ENCODE results near the gene ADAMTSL4.

The ADAMTSL4 gene

DNA sequence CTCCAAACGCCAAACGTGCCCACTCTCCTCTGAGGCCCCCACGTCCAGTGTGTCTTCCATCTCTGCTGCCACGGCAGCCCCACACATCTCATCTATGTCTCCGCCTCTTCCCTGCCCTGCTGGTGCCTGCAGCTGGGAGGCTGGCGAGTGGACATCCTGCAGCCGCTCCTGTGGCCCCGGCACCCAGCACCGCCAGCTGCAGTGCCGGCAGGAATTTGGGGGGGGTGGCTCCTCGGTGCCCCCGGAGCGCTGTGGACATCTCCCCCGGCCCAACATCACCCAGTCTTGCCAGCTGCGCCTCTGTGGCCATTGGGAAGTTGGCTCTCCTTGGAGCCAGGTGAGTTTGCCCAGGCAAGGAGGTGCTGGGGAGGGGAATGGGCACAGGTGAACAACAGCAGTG, 8.6 kb downstream of the ADAMTSL4 start:
- no peak for DNase-seq
- H3K9ac ChIP-seq (ENCODE audit: low read length), result no peak overlapping the region
- H3K79me2 ChIP-seq (ENCODE audit: low read length), result 0 out of 2 replicates have a peak, but pooled peaks cover 4% of the 10 kb centered on the region
- peaks cover 19% of the 10 kb centered on the region for H3K4me1 ChIP-seq (ENCODE audit: low read length)
- peaks cover 29% of the 10 kb centered on the region for H3F3A ChIP-seq (ENCODE audit: insufficient read depth, low read length)
- no peaks in the 10 kb centered on the region for H4K20me1 ChIP-seq (ENCODE audit: insufficient read depth, low read length)
- no peak overlapping the region for H3K4me3 ChIP-seq (ENCODE audit: low read length)
- no peaks in the 10 kb centered on the region for H3K9me2 ChIP-seq (replicated peaks; ENCODE audit: insufficient read depth, low read length)
- no peak for TF ChIP-seq EZH2 (optimal IDR thresholded peaks at IDR 0.05; ENCODE audit: low read depth, low read length)
- TF ChIP-seq EZH2phosphoT487 (IDR thresholded peaks at IDR 0.05; ENCODE audit: low read length), result no peak
- TF ChIP-seq, protein P1, sequence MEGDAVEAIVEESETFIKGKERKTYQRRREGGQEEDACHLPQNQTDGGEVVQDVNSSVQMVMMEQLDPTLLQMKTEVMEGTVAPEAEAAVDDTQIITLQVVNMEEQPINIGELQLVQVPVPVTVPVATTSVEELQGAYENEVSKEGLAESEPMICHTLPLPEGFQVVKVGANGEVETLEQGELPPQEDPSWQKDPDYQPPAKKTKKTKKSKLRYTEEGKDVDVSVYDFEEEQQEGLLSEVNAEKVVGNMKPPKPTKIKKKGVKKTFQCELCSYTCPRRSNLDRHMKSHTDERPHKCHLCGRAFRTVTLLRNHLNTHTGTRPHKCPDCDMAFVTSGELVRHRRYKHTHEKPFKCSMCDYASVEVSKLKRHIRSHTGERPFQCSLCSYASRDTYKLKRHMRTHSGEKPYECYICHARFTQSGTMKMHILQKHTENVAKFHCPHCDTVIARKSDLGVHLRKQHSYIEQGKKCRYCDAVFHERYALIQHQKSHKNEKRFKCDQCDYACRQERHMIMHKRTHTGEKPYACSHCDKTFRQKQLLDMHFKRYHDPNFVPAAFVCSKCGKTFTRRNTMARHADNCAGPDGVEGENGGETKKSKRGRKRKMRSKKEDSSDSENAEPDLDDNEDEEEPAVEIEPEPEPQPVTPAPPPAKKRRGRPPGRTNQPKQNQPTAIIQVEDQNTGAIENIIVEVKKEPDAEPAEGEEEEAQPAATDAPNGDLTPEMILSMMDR (IDR thresholded peaks at IDR 0.05; ENCODE audit: low read length), result no peak
- H3K27me3 ChIP-seq (replicated peaks; ENCODE audit: insufficient read depth, low read length), result 0 out of 2 replicates have a peak, but pooled peaks cover 6% of the 10 kb centered on the region
- H3K9me3 ChIP-seq (replicated peaks; ENCODE audit: insufficient read depth, low read length), result no peaks in the 10 kb centered on the region
- H2AFZ ChIP-seq (ENCODE audit: low read length), result no peak overlapping the region
- H3K27ac ChIP-seq (ENCODE audit: low read length), result no peak overlapping the region
- no peak overlapping the region for H3K4me2 ChIP-seq (ENCODE audit: low read depth, low read length)
- no peaks in the 10 kb centered on the region for H3K36me3 ChIP-seq (replicated peaks; ENCODE audit: insufficient read depth, low read length)

DNA sequence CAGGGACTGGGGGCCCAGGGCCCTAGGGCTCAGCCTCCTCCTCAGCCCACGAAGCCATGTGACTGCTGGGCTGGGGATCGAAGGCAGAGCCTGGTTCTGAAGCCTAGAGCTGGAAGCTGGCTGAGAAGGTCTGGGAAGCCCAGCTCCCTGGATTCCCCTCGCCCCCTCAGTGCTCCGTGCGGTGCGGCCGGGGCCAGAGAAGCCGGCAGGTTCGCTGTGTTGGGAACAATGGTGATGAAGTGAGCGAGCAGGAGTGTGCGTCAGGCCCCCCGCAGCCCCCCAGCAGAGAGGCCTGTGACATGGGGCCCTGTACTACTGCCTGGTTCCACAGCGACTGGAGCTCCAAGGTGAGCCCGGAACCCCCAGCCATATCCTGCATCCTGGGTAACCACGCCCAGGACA, 9.1 kb downstream of the ADAMTSL4 start:
- H3K4me2 ChIP-seq (ENCODE audit: low read depth, low read length), result no peak overlapping the region
- no peaks in the 10 kb centered on the region for H3K36me3 ChIP-seq (replicated peaks; ENCODE audit: insufficient read depth, low read length)
- H3K9ac ChIP-seq (ENCODE audit: low read length), result no peak overlapping the region
- peaks cover 23% of the 10 kb centered on the region for H3K4me1 ChIP-seq (ENCODE audit: low read length)
- H3K9me2 ChIP-seq (replicated peaks; ENCODE audit: insufficient read depth, low read length), result no peaks in the 10 kb centered on the region
- H3K79me2 ChIP-seq (ENCODE audit: low read length), result 0 out of 2 replicates have a peak, but pooled peaks cover 4% of the 10 kb centered on the region
- 0 out of 2 replicates have a peak, but pooled peaks cover 3% of the 10 kb centered on the region for H3K27me3 ChIP-seq (replicated peaks; ENCODE audit: insufficient read depth, low read length)
- H3K27ac ChIP-seq (ENCODE audit: low read length), result no peak overlapping the region
- no peak for DNase-seq
- H3K9me3 ChIP-seq (replicated peaks; ENCODE audit: insufficient read depth, low read length), result no peaks in the 10 kb centered on the region
- no peaks in the 10 kb centered on the region for H4K20me1 ChIP-seq (ENCODE audit: insufficient read depth, low read length)
- no peak overlapping the region for H3K4me3 ChIP-seq (ENCODE audit: low read length)
- H3F3A ChIP-seq (ENCODE audit: insufficient read depth, low read length), result peaks cover 33% of the 10 kb centered on the region
- TF ChIP-seq, protein P1 (IDR thresholded peaks at IDR 0.05; ENCODE audit: low read length), result no peak
- TF ChIP-seq EZH2 (optimal IDR thresholded peaks at IDR 0.05; ENCODE audit: low read depth, low read length), result no peak
- TF ChIP-seq EZH2phosphoT487 (IDR thresholded peaks at IDR 0.05; ENCODE audit: low read length), result no peak
- no peak overlapping the region for H2AFZ ChIP-seq (ENCODE audit: low read length)

DNA sequence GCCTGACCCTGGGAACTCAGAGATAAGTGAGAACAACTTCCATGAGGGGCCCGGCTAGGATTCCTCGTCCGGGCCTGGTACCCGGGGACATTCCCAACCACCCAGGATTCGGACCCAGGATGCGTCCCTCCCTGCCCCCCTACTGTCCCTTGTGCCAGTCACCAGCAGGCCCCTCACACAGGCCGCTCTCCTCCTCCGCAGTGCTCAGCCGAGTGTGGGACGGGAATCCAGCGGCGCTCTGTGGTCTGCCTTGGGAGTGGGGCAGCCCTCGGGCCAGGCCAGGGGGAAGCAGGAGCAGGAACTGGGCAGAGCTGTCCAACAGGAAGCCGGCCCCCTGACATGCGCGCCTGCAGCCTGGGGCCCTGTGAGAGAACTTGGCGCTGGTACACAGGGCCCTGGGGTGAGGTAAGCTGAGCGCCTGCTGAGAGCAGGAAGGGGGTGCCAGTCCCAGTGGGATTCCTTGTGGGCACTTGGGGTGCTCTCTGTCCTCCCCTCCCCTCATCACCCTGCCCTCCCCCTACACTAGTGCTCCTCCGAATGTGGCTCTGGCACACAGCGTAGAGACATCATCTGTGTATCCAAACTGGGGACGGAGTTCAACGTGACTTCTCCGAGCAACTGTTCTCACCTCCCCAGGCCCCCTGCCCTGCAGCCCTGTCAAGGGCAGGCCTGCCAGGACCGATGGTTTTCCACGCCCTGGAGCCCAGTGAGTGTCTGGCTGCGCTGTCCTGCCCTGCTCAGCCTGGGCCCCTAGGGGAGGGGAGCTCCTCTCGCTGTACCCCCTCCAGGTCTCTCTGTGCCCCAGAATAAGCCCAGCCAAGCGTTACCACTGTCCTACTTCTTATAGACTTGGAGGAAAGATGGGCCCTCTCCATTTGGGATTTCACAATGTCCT, 9.8 kb downstream of the ADAMTSL4 start:
- Histone ChIP-seq H3K9me2 (replicated peaks; ENCODE audit: insufficient read depth, low read length) (no peaks in the 10 kb centered on the region), H2AFZ (ENCODE audit: low read length) (no peak overlapping the region), H3K79me2 (ENCODE audit: low read length) (0 out of 2 replicates have a peak, but pooled peaks cover 4% of the 10 kb centered on the region), H3K27ac (ENCODE audit: low read length) (no peak overlapping the region), H3K4me1 (ENCODE audit: low read length) (peaks cover 30% of the 10 kb centered on the region), H4K20me1 (ENCODE audit: insufficient read depth, low read length) (no peaks in the 10 kb centered on the region), H3K4me3 (ENCODE audit: low read length) (no peak overlapping the region), H3F3A (ENCODE audit: insufficient read depth, low read length) (peaks cover 41% of the 10 kb centered on the region), H3K9me3 (replicated peaks; ENCODE audit: insufficient read depth, low read length) (no peaks in the 10 kb centered on the region), H3K36me3 (replicated peaks; ENCODE audit: insufficient read depth, low read length) (no peaks in the 10 kb centered on the region), H3K9ac (ENCODE audit: low read length) (no peak overlapping the region), H3K4me2 (ENCODE audit: low read depth, low read length) (no peak overlapping the region), H3K27me3 (replicated peaks; ENCODE audit: insufficient read depth, low read length) (no peaks in the 10 kb centered on the region)
- TF ChIP-seq EZH2 (optimal IDR thresholded peaks at IDR 0.05; ENCODE audit: low read depth, low read length), result no peak
- no peak for TF ChIP-seq EZH2phosphoT487 (IDR thresholded peaks at IDR 0.05; ENCODE audit: low read length)
- TF ChIP-seq, protein P1 (IDR thresholded peaks at IDR 0.05; ENCODE audit: low read length), result no peak
- DNase-seq, result no peak

Data from MM.1S (cell line).